ENCODE results near the gene MT4. TPM values are rescaled to one million over a fixed set of nuclear protein-coding genes. Genes with fewer than 3 reads are reported as not detected.
A peak's percentile ranks its signal among the peaks of the same experiment; 100 is the strongest.

The MT4 gene
- total and polyA plus RNA-seq, 2 experiments from 2014 or later = not detected

DNA sequence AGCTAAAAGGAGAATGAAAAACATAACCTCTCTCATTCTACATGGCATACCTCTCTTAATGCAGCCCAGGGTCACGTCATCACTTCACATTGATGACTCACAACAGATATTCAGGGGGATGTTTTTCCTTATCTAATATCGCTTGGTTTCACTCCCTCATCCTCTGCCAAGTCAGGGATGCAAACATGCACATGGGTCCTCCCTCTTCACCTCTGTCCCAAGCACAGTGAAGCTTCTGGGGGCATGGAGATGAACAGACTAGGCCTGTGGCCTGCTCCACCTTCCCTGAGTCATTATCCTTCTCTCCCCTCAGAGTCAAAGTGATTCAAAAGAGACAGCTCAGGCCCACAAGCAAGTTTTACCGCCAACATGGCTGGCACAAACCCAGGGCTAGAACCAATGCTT is 41.2 kb downstream of the MT4 start:
- DNase-seq (ENCODE audit: low read depth in 1 of 2, low spot score in 1 of 2) = no peak
- H3K4me3 ChIP-seq = no peak overlapping the region
- H3K4me1 ChIP-seq (ENCODE audit: low read depth) = peaks cover 11% of the 10 kb centered on the region
- TF ChIP-seq, protein P1, sequence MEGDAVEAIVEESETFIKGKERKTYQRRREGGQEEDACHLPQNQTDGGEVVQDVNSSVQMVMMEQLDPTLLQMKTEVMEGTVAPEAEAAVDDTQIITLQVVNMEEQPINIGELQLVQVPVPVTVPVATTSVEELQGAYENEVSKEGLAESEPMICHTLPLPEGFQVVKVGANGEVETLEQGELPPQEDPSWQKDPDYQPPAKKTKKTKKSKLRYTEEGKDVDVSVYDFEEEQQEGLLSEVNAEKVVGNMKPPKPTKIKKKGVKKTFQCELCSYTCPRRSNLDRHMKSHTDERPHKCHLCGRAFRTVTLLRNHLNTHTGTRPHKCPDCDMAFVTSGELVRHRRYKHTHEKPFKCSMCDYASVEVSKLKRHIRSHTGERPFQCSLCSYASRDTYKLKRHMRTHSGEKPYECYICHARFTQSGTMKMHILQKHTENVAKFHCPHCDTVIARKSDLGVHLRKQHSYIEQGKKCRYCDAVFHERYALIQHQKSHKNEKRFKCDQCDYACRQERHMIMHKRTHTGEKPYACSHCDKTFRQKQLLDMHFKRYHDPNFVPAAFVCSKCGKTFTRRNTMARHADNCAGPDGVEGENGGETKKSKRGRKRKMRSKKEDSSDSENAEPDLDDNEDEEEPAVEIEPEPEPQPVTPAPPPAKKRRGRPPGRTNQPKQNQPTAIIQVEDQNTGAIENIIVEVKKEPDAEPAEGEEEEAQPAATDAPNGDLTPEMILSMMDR (IDR thresholded peaks at IDR 0.05; ENCODE audit: low read depth, low read length) = no peak
- no peak overlapping the region for H3K27ac ChIP-seq
- no peaks in the 10 kb centered on the region for H3K36me3 ChIP-seq
- H3K27me3 ChIP-seq = peaks cover 57% of the 10 kb centered on the region
- H3K9me3 ChIP-seq (ENCODE audit: low read depth) = no peaks in the 10 kb centered on the region

DNA sequence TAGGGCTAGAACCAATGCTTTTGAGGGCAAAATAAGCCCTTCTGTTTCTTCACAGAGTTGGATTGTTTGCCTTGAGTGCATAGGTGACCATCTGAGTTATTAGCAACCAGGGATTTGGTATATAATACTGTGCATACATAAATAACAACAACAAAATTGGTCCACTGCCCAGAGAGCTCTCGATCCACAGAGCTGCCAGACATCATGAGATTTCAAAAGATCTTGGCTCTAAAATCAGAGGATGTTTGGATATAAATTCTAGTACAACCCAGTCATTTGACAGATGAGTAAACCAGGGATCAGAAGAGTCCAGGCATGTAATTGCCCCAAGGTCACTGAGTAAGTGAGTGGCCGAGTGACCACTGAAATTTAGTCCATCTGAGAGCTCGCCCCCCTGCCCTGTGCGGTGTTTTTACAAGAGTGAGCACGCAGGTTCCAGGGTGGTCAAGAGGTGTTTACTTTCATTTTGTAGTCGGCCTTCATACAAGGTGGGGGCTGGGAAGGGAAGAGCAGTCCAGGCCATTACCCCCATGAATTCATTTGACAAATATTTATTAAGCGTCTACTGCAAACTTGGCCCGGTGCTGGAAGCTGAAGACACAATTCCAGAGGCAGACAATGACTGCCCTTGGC is 41.7 kb downstream of the MT4 start:
- no peaks in the 10 kb centered on the region for H3K9me3 ChIP-seq (ENCODE audit: low read depth)
- TF ChIP-seq, protein P1 (IDR thresholded peaks at IDR 0.05; ENCODE audit: low read depth, low read length) = no peak
- peaks cover 11% of the 10 kb centered on the region for H3K4me1 ChIP-seq (ENCODE audit: low read depth)
- H3K4me3 ChIP-seq = no peak overlapping the region
- peaks cover 57% of the 10 kb centered on the region for H3K27me3 ChIP-seq
- peak in 1 of 2 donors; percentile 87 for DNase-seq (ENCODE audit: low read depth in 1 of 2, low spot score in 1 of 2)
- no peaks in the 10 kb centered on the region for H3K36me3 ChIP-seq
- H3K27ac ChIP-seq = no peak overlapping the region

DNA sequence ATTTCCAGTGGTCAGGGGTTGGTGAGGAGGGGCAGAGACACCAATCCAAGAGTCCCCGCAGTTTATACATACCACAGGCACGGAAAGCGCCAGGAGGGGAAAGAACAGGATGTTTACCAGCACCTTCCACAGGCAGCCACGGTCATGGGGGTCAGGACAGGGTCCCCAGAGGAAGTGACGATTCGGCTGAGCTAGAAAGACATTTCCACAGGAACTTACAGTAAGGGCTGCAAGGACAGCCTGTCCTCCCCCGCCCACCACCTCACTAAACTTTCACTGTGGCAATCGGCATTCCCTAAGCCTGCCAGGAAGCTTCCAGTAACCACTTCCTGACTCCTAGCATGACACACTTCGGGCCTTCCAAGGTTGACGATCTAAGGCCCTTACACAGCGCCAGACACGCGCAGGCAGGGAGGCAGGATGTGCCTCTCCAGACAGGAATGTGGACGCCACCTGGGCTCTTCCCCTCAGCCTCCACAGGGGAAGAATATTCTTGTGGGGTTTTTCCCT is 42.3 kb downstream of the MT4 start:
- Histone ChIP-seq H3K4me1 (ENCODE audit: low read depth) (peaks cover 11% of the 10 kb centered on the region), H3K27me3 (peaks cover 57% of the 10 kb centered on the region), H3K36me3 (no peaks in the 10 kb centered on the region), H3K4me3 (no peak overlapping the region), H3K27ac (no peak overlapping the region), H3K9me3 (ENCODE audit: low read depth) (no peaks in the 10 kb centered on the region)
- TF ChIP-seq, protein P1 (IDR thresholded peaks at IDR 0.05; ENCODE audit: low read depth, low read length) = no peak
- peak in 1 of 2 donors; percentile 99 for DNase-seq (ENCODE audit: low read depth in 1 of 2, low spot score in 1 of 2)

DNA sequence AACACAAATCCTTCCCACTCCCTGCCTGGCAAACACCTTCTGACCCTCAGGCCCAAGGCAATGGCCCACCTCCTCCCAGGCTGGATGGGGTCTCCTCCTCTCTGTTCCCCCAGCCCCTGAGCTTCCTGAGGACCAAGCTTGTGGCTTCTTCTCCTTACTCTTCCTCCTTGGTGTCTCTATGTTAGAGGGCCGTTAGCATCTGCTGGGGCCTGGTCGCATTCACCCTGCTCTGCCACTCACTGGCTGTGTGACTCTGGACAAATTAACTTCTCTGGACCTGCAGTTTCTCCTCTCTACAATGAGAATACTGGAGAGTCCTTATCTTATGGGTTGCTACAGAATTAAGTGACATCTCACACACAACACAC is 42.8 kb downstream of the MT4 start:
- Histone ChIP-seq H3K4me1 (ENCODE audit: low read depth) (peaks cover 11% of the 10 kb centered on the region), H3K36me3 (no peaks in the 10 kb centered on the region), H3K27me3 (peaks cover 57% of the 10 kb centered on the region), H3K27ac (no peak overlapping the region), H3K4me3 (no peak overlapping the region), H3K9me3 (ENCODE audit: low read depth) (no peaks in the 10 kb centered on the region)
- DNase-seq (ENCODE audit: low read depth in 1 of 2, low spot score in 1 of 2) = no peak
- TF ChIP-seq, protein P1 (IDR thresholded peaks at IDR 0.05; ENCODE audit: low read depth, low read length) = no peak

DNA sequence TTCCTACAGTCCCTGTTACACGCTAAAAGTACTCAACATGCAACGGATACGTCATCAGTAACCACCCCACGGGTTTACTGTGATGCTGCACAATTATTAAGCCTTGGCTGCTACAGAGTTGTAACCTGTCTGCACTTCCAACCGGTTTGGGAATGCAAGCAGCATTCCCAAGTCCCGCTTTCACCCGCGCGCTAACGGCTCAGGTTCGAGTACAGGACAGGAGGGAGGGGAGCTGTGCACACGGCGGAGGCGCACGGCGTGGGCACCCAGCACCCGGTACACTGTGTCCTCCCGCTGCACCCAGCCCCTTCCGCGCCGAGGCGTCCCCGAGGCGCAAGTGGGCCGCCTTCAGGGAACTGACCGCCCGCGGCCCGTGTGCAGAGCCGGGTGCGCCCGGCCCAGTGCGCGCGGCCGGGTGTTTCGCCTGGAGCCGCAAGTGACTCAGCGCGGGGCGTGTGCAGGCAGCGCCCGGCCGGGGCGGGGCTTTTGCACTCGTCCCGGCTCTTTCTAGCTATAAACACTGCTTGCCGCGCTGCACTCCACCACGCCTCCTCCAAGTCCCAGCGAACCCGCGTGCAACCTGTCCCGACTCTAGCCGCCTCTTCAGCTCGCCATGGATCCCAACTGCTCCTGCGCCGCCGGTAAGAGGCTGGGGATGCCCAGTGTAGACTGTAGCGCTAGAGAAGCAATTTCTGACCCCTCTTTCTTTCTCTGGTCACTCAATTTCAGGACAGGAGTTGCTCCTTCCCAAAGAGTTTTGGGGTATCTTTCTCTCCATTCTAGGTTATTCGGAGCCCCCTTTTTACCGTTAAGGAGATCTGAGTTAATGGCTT is 43.4 kb downstream of the MT4 start, which contains the start of gene MT2A:
TSS of gene MT2A (plus strand) at position 542 of the 833 bp plus-strand sequence. CDS start at position 614, 72 bp downstream.
- TF ChIP-seq, protein P1 (IDR thresholded peaks at IDR 0.05; ENCODE audit: low read depth, low read length) = no peak
- Histone ChIP-seq H3K4me3 (peak within 1 kb of the TSS; percentile 18), H3K36me3 (no peaks in the 10 kb centered on the region), H3K9me3 (ENCODE audit: low read depth) (no peaks in the 10 kb centered on the region), H3K4me1 (ENCODE audit: low read depth) (peaks cover 11% of the 10 kb centered on the region), H3K27ac (no peak within 1 kb of the TSS), H3K27me3 (peaks cover 63% of the 10 kb centered on the region)
- peak; percentile 92 to 98 for DNase-seq (ENCODE audit: low read depth in 1 of 2, low spot score in 1 of 2)

Measured in cardiac muscle cell (in vitro differentiated cells and primary cell).